ENCODE data around the gene UBE2D2.

Gene UBE2D2

DNA sequence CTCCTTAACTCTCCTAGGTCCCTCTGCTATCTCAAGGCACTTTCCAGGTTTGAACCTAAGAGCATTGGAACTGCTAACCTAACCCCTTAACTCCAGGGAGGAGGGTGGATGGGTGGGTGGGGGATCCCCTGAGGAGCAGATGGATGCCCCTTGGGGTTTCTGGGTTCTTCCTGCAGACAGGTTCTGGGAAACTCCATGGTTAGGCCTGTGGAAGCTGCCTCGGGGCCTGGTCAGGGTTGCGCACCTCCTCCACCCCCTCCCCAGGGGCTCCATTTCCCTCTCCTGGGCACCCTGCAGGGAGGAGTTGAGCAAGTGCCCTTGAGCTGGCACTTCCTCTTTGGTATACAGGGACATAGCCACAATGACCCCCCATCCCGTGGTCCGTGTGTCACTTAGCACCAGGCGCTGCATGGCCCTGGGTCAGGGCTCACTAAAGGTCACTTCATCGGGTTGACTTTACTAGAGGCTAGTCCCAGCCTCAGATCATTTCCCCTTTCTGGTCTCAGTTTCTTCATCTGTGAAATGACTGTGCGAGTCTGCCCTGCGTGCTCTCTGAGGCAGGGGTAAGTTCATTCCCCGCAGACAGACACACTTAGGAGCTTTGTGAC lies 103.1 kb downstream of the UBE2D2 start:
- H3K27ac ChIP-seq (replicated peaks), result peak overlapping the region; percentile 92
- TF ChIP-seq POLR2AphosphoS5 (IDR thresholded peaks at IDR 0.05; ENCODE audit: low read depth) (no peak), GABPA (IDR thresholded peaks at IDR 0.05; ENCODE audit: low read depth) (no peak), SPI1 (IDR thresholded peaks at IDR 0.05; ENCODE audit: borderline replicate concordance, low read depth) (peak; percentile 93)
- TF ChIP-seq, protein P1, sequence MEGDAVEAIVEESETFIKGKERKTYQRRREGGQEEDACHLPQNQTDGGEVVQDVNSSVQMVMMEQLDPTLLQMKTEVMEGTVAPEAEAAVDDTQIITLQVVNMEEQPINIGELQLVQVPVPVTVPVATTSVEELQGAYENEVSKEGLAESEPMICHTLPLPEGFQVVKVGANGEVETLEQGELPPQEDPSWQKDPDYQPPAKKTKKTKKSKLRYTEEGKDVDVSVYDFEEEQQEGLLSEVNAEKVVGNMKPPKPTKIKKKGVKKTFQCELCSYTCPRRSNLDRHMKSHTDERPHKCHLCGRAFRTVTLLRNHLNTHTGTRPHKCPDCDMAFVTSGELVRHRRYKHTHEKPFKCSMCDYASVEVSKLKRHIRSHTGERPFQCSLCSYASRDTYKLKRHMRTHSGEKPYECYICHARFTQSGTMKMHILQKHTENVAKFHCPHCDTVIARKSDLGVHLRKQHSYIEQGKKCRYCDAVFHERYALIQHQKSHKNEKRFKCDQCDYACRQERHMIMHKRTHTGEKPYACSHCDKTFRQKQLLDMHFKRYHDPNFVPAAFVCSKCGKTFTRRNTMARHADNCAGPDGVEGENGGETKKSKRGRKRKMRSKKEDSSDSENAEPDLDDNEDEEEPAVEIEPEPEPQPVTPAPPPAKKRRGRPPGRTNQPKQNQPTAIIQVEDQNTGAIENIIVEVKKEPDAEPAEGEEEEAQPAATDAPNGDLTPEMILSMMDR (IDR thresholded peaks at IDR 0.05; ENCODE audit: insufficient read depth, low read length), result no peak
- DNase-seq (ENCODE audit: low read depth in 1 of 2, low spot score in 1 of 2), result peak; percentile 61 to 86

DNA sequence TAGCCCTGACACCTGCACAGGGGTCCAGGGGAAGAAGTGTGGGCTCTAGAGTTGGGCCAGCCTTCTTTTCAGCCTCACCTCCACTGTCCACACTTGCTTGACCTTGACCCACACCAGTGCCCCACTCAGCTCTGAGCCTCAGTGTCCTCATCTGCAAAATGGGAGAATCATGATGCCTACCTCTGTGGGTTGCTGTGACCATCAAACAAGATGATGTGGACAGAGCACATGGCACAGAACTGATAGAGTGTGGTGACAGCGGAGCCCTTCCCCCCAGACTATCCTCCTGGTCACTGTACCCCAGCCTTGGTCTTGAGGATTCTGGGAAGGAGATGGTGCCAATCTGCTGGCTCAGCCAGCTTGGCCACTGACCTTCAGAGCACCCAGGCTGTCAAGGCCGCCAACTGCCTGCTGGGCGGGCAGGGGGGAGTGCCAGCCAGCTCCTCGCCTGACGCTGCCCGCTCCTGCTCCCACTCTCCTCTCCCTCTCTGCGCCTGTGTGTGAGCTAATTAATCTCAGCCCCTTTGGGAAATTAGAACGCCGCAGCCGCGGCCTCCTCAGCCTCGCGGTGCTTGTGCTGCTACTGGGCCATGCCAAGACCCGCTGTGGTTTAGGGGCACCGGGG lies 103.7 kb downstream of the UBE2D2 start:
- no peak for DNase-seq (ENCODE audit: low read depth in 1 of 2, low spot score in 1 of 2)
- H3K27ac ChIP-seq (replicated peaks), result peak overlapping the region; percentile 92
- no peaks in the 10 kb centered on the region for H3K27me3 ChIP-seq (ENCODE audit: insufficient read depth, poor library complexity, severe bottlenecking)
- H3K4me3 ChIP-seq (replicated peaks; ENCODE audit: insufficient read depth, low read length), result no peak overlapping the region
- TF ChIP-seq SPI1 (IDR thresholded peaks at IDR 0.05; ENCODE audit: borderline replicate concordance, low read depth), result no peak
- TF ChIP-seq, protein P1 (IDR thresholded peaks at IDR 0.05; ENCODE audit: insufficient read depth, low read length), result no peak
- no peak for TF ChIP-seq GABPA (IDR thresholded peaks at IDR 0.05; ENCODE audit: low read depth)
- TF ChIP-seq REST (IDR thresholded peaks at IDR 0.05; ENCODE audit: insufficient replicate concordance, low read depth), result no peak
- TF ChIP-seq POLR2AphosphoS5 (IDR thresholded peaks at IDR 0.05; ENCODE audit: low read depth), result no peak

More for the DNA sequence above, 103.1 kb downstream of the UBE2D2 start:
- Histone ChIP-seq H3K27me3 (ENCODE audit: insufficient read depth, poor library complexity, severe bottlenecking) (no peaks in the 10 kb centered on the region), H3K4me3 (replicated peaks; ENCODE audit: insufficient read depth, low read length) (no peak overlapping the region)

- TF ChIP-seq POLR2AphosphoS5 (IDR thresholded peaks at IDR 0.05; ENCODE audit: low read depth), result no peak
- H3K27ac ChIP-seq (replicated peaks), result peak overlapping the region; percentile 92; the same call in 1 of the 2 replicates
- DNase-seq (ENCODE audit: low read depth in 1 of 2, low spot score in 1 of 2), result no peak
- no peak overlapping the region for H3K4me3 ChIP-seq (replicated peaks; ENCODE audit: insufficient read depth, low read length)
- H3K27me3 ChIP-seq (ENCODE audit: insufficient read depth, poor library complexity, severe bottlenecking), result no peaks in the 10 kb centered on the region
Measured at GRCh38 chr5:139665626-139666025, 104.5 kb downstream of the UBE2D2 start.

DNA sequence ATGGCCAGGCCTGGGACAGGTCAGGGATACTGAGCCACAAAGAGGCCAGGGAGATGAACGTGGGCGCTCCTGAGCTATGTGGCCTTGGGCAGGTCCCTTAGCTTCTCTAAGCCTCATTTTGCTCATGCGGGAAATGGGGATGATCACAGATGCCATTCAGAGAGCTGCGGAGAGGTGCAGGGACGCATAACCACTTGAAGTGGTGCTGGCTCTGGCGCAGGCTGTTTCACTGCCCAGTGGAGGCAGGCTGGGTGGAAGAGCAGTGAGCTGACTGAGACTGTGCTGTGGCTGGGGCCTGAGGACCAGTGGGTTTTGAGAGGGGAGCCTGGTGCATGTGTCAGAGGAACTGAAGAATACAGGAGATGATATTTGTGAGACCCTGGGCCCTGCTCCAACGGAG lies 105.4 kb downstream of the UBE2D2 start:
- TF ChIP-seq, protein P1 (IDR thresholded peaks at IDR 0.05; ENCODE audit: insufficient read depth, low read length), result no peak
- TF ChIP-seq GABPA (IDR thresholded peaks at IDR 0.05; ENCODE audit: low read depth), result no peak
- no peak for TF ChIP-seq SPI1 (IDR thresholded peaks at IDR 0.05; ENCODE audit: borderline replicate concordance, low read depth)
- no peak for TF ChIP-seq REST (IDR thresholded peaks at IDR 0.05; ENCODE audit: insufficient replicate concordance, low read depth)
- TF ChIP-seq POLR2AphosphoS5 (IDR thresholded peaks at IDR 0.05; ENCODE audit: low read depth), result no peak
- Histone ChIP-seq H3K27me3 (ENCODE audit: insufficient read depth, poor library complexity, severe bottlenecking) (no peaks in the 10 kb centered on the region), H3K27ac (replicated peaks) (no peak overlapping the region), H3K4me3 (replicated peaks; ENCODE audit: insufficient read depth, low read length) (no peak overlapping the region)
- DNase-seq (ENCODE audit: low read depth in 1 of 2, low spot score in 1 of 2), result no peak

Data from HL-60 (cell line).